Measurements from ENCODE around the gene ADRA2C. TPM values are rescaled to one million over a fixed set of nuclear protein-coding genes. Genes with fewer than 3 reads are reported as not detected.

Gene ADRA2C
- total and polyA plus RNA-seq, 2 of the 13 experiments (the other 11 are each of a cell fraction or from before 2014, with no cell fraction given) = 15.4 to 69.7 TPM

DNA sequence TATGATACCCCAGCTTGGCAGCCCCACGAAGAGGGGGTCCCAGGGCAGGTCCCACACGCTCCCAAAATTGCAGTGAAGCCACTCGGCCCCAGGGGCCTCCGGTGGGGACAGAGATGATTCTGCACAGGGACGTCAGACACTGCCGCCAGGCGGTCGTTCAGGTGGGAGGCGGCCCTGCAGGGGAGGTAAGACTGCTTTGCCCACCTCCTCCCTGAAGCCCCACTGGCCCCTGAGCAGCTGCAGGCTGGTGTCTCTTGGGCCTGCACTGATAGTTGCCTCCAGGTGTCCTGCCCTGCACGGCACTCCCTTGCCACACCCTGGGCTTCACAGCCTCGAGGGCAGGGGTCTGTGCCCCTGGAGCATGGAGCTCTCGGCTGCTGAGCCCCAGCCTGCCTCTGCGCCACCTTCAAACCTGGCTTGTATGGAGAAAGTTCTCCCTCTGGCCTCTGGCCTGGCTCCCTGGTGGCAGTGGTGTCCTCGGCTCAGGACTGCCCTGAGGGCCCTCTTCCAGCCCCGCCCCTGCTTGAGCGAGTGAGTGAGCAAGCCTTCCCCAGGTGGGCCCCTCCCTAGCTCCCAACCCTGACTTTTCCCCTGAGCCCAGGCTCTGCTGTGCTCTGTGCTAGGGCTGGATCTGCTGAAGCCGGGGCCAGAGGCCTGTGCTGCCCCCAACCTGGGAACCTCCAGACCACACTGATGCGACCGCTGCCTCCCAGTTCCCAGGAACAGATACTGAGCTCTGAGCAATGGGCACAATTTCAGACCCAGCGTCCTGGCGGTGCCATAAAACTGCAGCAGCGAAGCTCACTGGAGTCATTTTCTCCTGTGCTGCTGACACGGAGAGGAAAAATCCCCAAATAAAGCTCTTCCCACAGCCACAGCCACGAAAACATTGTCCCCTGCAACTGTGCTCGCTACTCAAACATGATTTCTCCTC is 16.1 kb downstream of the ADRA2C start (continued):
- TF ChIP-seq POGZ (CRISPR knock-in tag; IDR thresholded peaks at IDR 0.05) (no peak), PPARG (CRISPR knock-in tag; conservative IDR thresholded peaks at IDR 0.05) (no peak), ZNF567 (CRISPR knock-in tag; IDR thresholded peaks at IDR 0.05; ENCODE audit: borderline replicate concordance) (peak; percentile 75; the same call in 1 of the 2 replicates), ZNF792 (CRISPR knock-in tag; IDR thresholded peaks at IDR 0.05) (no peak), ZNF563 (CRISPR knock-in tag; IDR thresholded peaks at IDR 0.05) (peak; percentile 49; the same call in 1 of the 2 replicates), BHLHE40 (IDR thresholded peaks at IDR 0.05; ENCODE audit: low read length) (no peak), ZNF468 (CRISPR knock-in tag; IDR thresholded peaks at IDR 0.05) (no peak), SP4 (CRISPR knock-in tag; IDR thresholded peaks at IDR 0.05) (no peak), ZNF780A (CRISPR knock-in tag; IDR thresholded peaks at IDR 0.05) (no peak), MEIS1 (CRISPR knock-in tag; IDR thresholded peaks at IDR 0.05; ENCODE audit: borderline replicate concordance) (no peak), CHD4 (IDR thresholded peaks at IDR 0.05; ENCODE audit: borderline replicate concordance, low read length) (no peak), ZNF264 (CRISPR knock-in tag; IDR thresholded peaks at IDR 0.05) (no peak), MTF2 (CRISPR knock-in tag; IDR thresholded peaks at IDR 0.05; ENCODE audit: borderline replicate concordance) (no peak), JARID2 (CRISPR knock-in tag; IDR thresholded peaks at IDR 0.05; ENCODE audit: insufficient replicate concordance) (no peak), ELF3 (CRISPR knock-in tag; IDR thresholded peaks at IDR 0.05) (no peak)
- TF ChIP-seq, protein P1, sequence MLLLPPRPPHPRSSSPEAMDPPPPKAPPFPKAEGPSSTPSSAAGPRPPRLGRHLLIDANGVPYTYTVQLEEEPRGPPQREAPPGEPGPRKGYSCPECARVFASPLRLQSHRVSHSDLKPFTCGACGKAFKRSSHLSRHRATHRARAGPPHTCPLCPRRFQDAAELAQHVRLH (CRISPR knock-in tag; IDR thresholded peaks at IDR 0.05; ENCODE audit: borderline replicate concordance, low read depth) = no peak
- TF ChIP-seq, protein P2, sequence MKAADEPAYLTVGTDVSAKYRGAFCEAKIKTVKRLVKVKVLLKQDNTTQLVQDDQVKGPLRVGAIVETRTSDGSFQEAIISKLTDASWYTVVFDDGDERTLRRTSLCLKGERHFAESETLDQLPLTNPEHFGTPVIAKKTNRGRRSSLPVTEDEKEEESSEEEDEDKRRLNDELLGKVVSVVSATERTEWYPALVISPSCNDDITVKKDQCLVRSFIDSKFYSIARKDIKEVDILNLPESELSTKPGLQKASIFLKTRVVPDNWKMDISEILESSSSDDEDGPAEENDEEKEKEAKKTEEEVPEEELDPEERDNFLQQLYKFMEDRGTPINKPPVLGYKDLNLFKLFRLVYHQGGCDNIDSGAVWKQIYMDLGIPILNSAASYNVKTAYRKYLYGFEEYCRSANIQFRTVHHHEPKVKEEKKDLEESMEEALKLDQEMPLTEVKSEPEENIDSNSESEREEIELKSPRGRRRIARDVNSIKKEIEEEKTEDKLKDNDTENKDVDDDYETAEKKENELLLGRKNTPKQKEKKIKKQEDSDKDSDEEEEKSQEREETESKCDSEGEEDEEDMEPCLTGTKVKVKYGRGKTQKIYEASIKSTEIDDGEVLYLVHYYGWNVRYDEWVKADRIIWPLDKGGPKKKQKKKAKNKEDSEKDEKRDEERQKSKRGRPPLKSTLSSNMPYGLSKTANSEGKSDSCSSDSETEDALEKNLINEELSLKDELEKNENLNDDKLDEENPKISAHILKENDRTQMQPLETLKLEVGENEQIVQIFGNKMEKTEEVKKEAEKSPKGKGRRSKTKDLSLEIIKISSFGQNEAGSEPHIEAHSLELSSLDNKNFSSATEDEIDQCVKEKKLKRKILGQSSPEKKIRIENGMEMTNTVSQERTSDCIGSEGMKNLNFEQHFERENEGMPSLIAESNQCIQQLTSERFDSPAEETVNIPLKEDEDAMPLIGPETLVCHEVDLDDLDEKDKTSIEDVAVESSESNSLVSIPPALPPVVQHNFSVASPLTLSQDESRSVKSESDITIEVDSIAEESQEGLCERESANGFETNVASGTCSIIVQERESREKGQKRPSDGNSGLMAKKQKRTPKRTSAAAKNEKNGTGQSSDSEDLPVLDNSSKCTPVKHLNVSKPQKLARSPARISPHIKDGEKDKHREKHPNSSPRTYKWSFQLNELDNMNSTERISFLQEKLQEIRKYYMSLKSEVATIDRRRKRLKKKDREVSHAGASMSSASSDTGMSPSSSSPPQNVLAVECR (CRISPR knock-in tag; IDR thresholded peaks at IDR 0.05; ENCODE audit: borderline replicate concordance) = no peak
- TF ChIP-seq, protein P3, sequence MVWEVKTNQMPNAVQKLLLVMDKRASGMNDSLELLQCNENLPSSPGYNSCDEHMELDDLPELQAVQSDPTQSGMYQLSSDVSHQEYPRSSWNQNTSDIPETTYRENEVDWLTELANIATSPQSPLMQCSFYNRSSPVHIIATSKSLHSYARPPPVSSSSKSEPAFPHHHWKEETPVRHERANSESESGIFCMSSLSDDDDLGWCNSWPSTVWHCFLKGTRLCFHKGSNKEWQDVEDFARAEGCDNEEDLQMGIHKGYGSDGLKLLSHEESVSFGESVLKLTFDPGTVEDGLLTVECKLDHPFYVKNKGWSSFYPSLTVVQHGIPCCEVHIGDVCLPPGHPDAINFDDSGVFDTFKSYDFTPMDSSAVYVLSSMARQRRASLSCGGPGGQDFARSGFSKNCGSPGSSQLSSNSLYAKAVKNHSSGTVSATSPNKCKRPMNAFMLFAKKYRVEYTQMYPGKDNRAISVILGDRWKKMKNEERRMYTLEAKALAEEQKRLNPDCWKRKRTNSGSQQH (CRISPR knock-in tag; IDR thresholded peaks at IDR 0.05; ENCODE audit: low read depth) = no peak
- TF ChIP-seq, protein P4, sequence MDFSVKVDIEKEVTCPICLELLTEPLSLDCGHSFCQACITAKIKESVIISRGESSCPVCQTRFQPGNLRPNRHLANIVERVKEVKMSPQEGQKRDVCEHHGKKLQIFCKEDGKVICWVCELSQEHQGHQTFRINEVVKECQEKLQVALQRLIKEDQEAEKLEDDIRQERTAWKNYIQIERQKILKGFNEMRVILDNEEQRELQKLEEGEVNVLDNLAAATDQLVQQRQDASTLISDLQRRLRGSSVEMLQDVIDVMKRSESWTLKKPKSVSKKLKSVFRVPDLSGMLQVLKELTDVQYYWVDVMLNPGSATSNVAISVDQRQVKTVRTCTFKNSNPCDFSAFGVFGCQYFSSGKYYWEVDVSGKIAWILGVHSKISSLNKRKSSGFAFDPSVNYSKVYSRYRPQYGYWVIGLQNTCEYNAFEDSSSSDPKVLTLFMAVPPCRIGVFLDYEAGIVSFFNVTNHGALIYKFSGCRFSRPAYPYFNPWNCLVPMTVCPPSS (IDR thresholded peaks at IDR 0.05) = no peak
- TF ChIP-seq, protein P5, sequence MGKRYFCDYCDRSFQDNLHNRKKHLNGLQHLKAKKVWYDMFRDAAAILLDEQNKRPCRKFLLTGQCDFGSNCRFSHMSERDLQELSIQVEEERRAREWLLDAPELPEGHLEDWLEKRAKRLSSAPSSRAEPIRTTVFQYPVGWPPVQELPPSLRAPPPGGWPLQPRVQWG (CRISPR knock-in tag; IDR thresholded peaks at IDR 0.05; ENCODE audit: borderline replicate concordance, low read depth) = no peak
- TF ChIP-seq, protein P6, sequence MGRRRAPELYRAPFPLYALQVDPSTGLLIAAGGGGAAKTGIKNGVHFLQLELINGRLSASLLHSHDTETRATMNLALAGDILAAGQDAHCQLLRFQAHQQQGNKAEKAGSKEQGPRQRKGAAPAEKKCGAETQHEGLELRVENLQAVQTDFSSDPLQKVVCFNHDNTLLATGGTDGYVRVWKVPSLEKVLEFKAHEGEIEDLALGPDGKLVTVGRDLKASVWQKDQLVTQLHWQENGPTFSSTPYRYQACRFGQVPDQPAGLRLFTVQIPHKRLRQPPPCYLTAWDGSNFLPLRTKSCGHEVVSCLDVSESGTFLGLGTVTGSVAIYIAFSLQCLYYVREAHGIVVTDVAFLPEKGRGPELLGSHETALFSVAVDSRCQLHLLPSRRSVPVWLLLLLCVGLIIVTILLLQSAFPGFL (CRISPR knock-in tag; IDR thresholded peaks at IDR 0.05) = no peak

All from HepG2 (cell line).